CD4-positive, alpha-beta memory T cell (primary cell): Measurements from ENCODE around the gene NOX3. TPM values are rescaled to one million over a fixed set of nuclear protein-coding genes. Genes with fewer than 3 reads are reported as not detected.

ENCODE experiments used
- CTCF ChIA-PET: fragments of 350-600 bp; sonication (Branson Sonifier 250); formaldehyde crosslinking; loops from one replicate; lab custom pipeline; 2021; ENCODE audit warnings: inconsistent platforms; ENCODE audit not compliant: partially characterized antibody; lab: Charles Lee
- POLR2A ChIA-PET: fragments of 350-600 bp; sonication (Branson Sonifier 250); formaldehyde crosslinking; loops from one replicate; lab custom pipeline; 2021; ENCODE audit not compliant: partially characterized antibody; lab: Charles Lee
- DNase-seq, 5 donors: peaks; one replicate each; pipeline versions ENCODE4 v3.0.0 to v3.0.0-alpha.2; 2020 to 2022; ENCODE audit warnings: mixed read lengths in 1 of 5
- H3K27ac ChIP-seq: one replicate; pipeline ENCODE4 v1.7.0; 2013; ENCODE audit warnings: low read depth, low read length
- H3K27me3 ChIP-seq: 2 replicates; pipeline ENCODE4 v1.7.0; 2013; ENCODE audit warnings: mild to moderate bottlenecking, low read length, moderate library complexity; ENCODE audit not compliant: insufficient read depth
- H3K36me3 ChIP-seq: 2 replicates; pipeline ENCODE4 v1.7.0; 2013; ENCODE audit warnings: mild to moderate bottlenecking, low read length, moderate library complexity; ENCODE audit not compliant: insufficient read depth
- H3K4me1 ChIP-seq: 2 replicates; pipeline ENCODE4 v1.7.0; 2013; ENCODE audit warnings: mild to moderate bottlenecking, low read length, moderate library complexity; ENCODE audit not compliant: insufficient read depth
- H3K4me3 ChIP-seq, 2 donors: one replicate each; pipeline ENCODE4 v1.7.0; 2013; ENCODE audit warnings: low read length in 2 of 2, mild to moderate bottlenecking in 1 of 2
- H3K9me3 ChIP-seq, 2 donors: one replicate each; pipeline ENCODE4 v1.7.0; 2013; ENCODE audit warnings: low read length in 2 of 2, control low read depth in 1 of 2; ENCODE audit not compliant: control insufficient read depth in 1 of 2
- H3K27ac Mint-ChIP-seq, 7 donors: one replicate each; pipeline ENCODE4 v1.8.0; 2020 to 2021; ENCODE audit warnings: mixed read lengths in 7 of 7, mild to moderate bottlenecking in 6 of 7, inconsistent platforms in 3 of 7, moderate library complexity in 3 of 7
- H3K27me3 Mint-ChIP-seq, 2 donors: one replicate each; pipeline ENCODE4 v1.8.0; 2020 to 2021; ENCODE audit warnings: mixed read lengths in 2 of 2
- H3K36me3 Mint-ChIP-seq, 2 donors: one replicate each; pipeline ENCODE4 v1.8.0; 2020 to 2021; ENCODE audit warnings: mixed read lengths in 2 of 2, inconsistent platforms in 1 of 2, mild to moderate bottlenecking in 1 of 2
- H3K4me1 Mint-ChIP-seq, 4 donors: one replicate each; pipeline ENCODE4 v1.8.0; 2020 to 2021; ENCODE audit warnings: mixed read lengths in 4 of 4, mild to moderate bottlenecking in 1 of 4
- H3K4me3 Mint-ChIP-seq, 8 donors: one replicate each; pipeline ENCODE4 v1.8.0; 2020 to 2021; ENCODE audit warnings: mixed read lengths in 8 of 8, mild to moderate bottlenecking in 7 of 8, moderate library complexity in 6 of 8, inconsistent platforms in 3 of 8
- H3K9me3 Mint-ChIP-seq, 8 donors: one replicate each; pipeline ENCODE4 v1.8.0; 2020 to 2021; ENCODE audit warnings: mixed read lengths in 8 of 8, mild to moderate bottlenecking in 5 of 8, inconsistent platforms in 3 of 8, moderate library complexity in 1 of 8
- intact Hi-C: fragments of 100-400 bp; cut with micrococcal nuclease; formaldehyde crosslinking; loops from one replicate; pipeline ENCODE4 v1.15.1; 2023
- polyA plus RNA-seq, 2 donors: library from polyadenylated mRNA; unstranded; fragments of 300-500 nt; fragmentation: Illumina TruSeq; gene quantifications; one replicate each; pipeline ENCODE4 v1.2.3, GENCODE V29; 2021
- total RNA-seq, 2 experiments: library from RNA; stranded (reverse); gene quantifications; one replicate each; pipeline ENCODE4 v1.2.3, GENCODE V29; 2021

Gene NOX3
- total and polyA plus RNA-seq, 4 experiments from 2014 or later = not detected

- DNase-seq = no peak
- no peaks in the 10 kb centered on the region for H3K36me3 ChIP-seq
- no peaks in the 10 kb centered on the region for H3K4me1 ChIP-seq
- Mint-ChIP-seq H3K4me1 (no peaks in the 10 kb centered on the region), H3K27me3 (no peaks in the 10 kb centered on the region), H3K36me3 (no peaks in the 10 kb centered on the region), H3K9me3 (no peaks in the 10 kb centered on the region), H3K4me3 (no peak overlapping the region), H3K27ac (no peak overlapping the region)
- intact Hi-C loops = no loop called here
- no peaks in the 10 kb centered on the region for H3K9me3 ChIP-seq
- no peak overlapping the region for H3K4me3 ChIP-seq
- POLR2A ChIA-PET = no interaction called here
- CTCF ChIA-PET = no interaction called here
- no peak overlapping the region for H3K27ac ChIP-seq
- no peaks in the 10 kb centered on the region for H3K27me3 ChIP-seq
Measured at GRCh38 chr6:155409391-155409790, 46.2 kb downstream of the NOX3 start.

GRCh38 chr6:155408981-155409380 lies 46.7 kb downstream of the NOX3 start:
- no peak for DNase-seq
- Histone ChIP-seq H3K27me3 (no peaks in the 10 kb centered on the region), H3K4me1 (no peaks in the 10 kb centered on the region), H3K27ac (no peak overlapping the region), H3K36me3 (no peaks in the 10 kb centered on the region), H3K4me3 (no peak overlapping the region), H3K9me3 (no peaks in the 10 kb centered on the region)
- intact Hi-C loops = no loop called here
- Mint-ChIP-seq H3K27me3 (no peaks in the 10 kb centered on the region), H3K4me3 (no peak overlapping the region), H3K9me3 (no peaks in the 10 kb centered on the region), H3K4me1 (no peaks in the 10 kb centered on the region), H3K27ac (no peak overlapping the region), H3K36me3 (no peaks in the 10 kb centered on the region)
- CTCF ChIA-PET = no interaction called here
- POLR2A ChIA-PET = no interaction called here

GRCh38 chr6:155408231-155408630 lies 47.4 kb downstream of the NOX3 start:
- intact Hi-C loops = no loop called here

GRCh38 chr6:155406801-155407200 lies 48.8 kb downstream of the NOX3 start:
- H3K9me3 ChIP-seq = no peaks in the 10 kb centered on the region

More at GRCh38 chr6:155408231-155408630, 47.4 kb downstream of the NOX3 start:
- no peak overlapping the region for H3K27ac Mint-ChIP-seq
- H3K4me1 Mint-ChIP-seq = no peaks in the 10 kb centered on the region
- no peak overlapping the region for H3K4me3 ChIP-seq
- H3K9me3 Mint-ChIP-seq = no peaks in the 10 kb centered on the region
- no peaks in the 10 kb centered on the region for H3K36me3 Mint-ChIP-seq
- no peak overlapping the region for H3K4me3 Mint-ChIP-seq
- CTCF ChIA-PET = interaction anchor here (0.7 kb wide), 1 partner anchor 10 kb away, joined by 3 read pairs; no protein-coding TSS in a partner anchor
- H3K4me1 ChIP-seq = no peaks in the 10 kb centered on the region
- no peaks in the 10 kb centered on the region for H3K27me3 ChIP-seq
- no peaks in the 10 kb centered on the region for H3K36me3 ChIP-seq
- POLR2A ChIA-PET = no interaction called here
- no peak overlapping the region for H3K27ac ChIP-seq
- H3K9me3 ChIP-seq = no peaks in the 10 kb centered on the region
- no peak for DNase-seq
- no peaks in the 10 kb centered on the region for H3K27me3 Mint-ChIP-seq

GRCh38 chr6:155404937-155405336 lies 50.7 kb downstream of the NOX3 start:
- Histone ChIP-seq H3K4me3 (no peak overlapping the region), H3K36me3 (no peaks in the 10 kb centered on the region), H3K4me1 (no peaks in the 10 kb centered on the region), H3K9me3 (no peaks in the 10 kb centered on the region), H3K27me3 (no peaks in the 10 kb centered on the region), H3K27ac (no peak overlapping the region)
- H3K4me1 Mint-ChIP-seq = no peaks in the 10 kb centered on the region
- intact Hi-C loops = no loop called here
- H3K4me3 Mint-ChIP-seq = no peak overlapping the region
- ChIA-PET POLR2A (no interaction called here), CTCF (no interaction called here)
- H3K36me3 Mint-ChIP-seq = no peaks in the 10 kb centered on the region
- H3K9me3 Mint-ChIP-seq = no peaks in the 10 kb centered on the region
- no peaks in the 10 kb centered on the region for H3K27me3 Mint-ChIP-seq
- no peak for DNase-seq
- H3K27ac Mint-ChIP-seq = peak overlapping the region in 1 of 7 donors; percentile 0

More at GRCh38 chr6:155406801-155407200, 48.8 kb downstream of the NOX3 start:
- Histone ChIP-seq H3K4me1 (no peaks in the 10 kb centered on the region), H3K27me3 (no peaks in the 10 kb centered on the region), H3K4me3 (no peak overlapping the region), H3K36me3 (no peaks in the 10 kb centered on the region), H3K27ac (no peak overlapping the region)
- no peaks in the 10 kb centered on the region for H3K36me3 Mint-ChIP-seq
- intact Hi-C loops = no loop called here
- H3K4me1 Mint-ChIP-seq = no peaks in the 10 kb centered on the region
- H3K27ac Mint-ChIP-seq = no peak overlapping the region
- no peaks in the 10 kb centered on the region for H3K27me3 Mint-ChIP-seq
- DNase-seq = no peak
- no peak overlapping the region for H3K4me3 Mint-ChIP-seq
- H3K9me3 Mint-ChIP-seq = no peaks in the 10 kb centered on the region
- CTCF ChIA-PET = no interaction called here
- POLR2A ChIA-PET = no interaction called here

- Mint-ChIP-seq H3K9me3 (no peaks in the 10 kb centered on the region), H3K36me3 (no peaks in the 10 kb centered on the region), H3K27ac (no peak overlapping the region), H3K4me1 (no peaks in the 10 kb centered on the region), H3K4me3 (no peak overlapping the region), H3K27me3 (no peaks in the 10 kb centered on the region)
- H3K27ac ChIP-seq = no peak overlapping the region
- no peaks in the 10 kb centered on the region for H3K9me3 ChIP-seq
- H3K4me1 ChIP-seq = no peaks in the 10 kb centered on the region
- intact Hi-C loops = no loop called here
- H3K27me3 ChIP-seq = no peaks in the 10 kb centered on the region
- no peaks in the 10 kb centered on the region for H3K36me3 ChIP-seq
- POLR2A ChIA-PET = no interaction called here
- DNase-seq = no peak
- CTCF ChIA-PET = interaction anchor here (0.5 kb wide), 1 partner anchor 11 kb away, joined by 3 read pairs; no protein-coding TSS in a partner anchor
- H3K4me3 ChIP-seq = no peak overlapping the region
Measured at GRCh38 chr6:155402656-155403304, 52.9 kb downstream of the NOX3 start.

- CTCF ChIA-PET = no interaction called here
Measured at GRCh38 chr6:155400654-155400965, 55.0 kb downstream of the NOX3 start.

More at GRCh38 chr6:155400654-155400965, 55.0 kb downstream of the NOX3 start:
- no peak for DNase-seq
- intact Hi-C loops = no loop called here
- no peak overlapping the region for H3K4me3 Mint-ChIP-seq
- POLR2A ChIA-PET = no interaction called here
- no peak overlapping the region for H3K27ac ChIP-seq
- no peaks in the 10 kb centered on the region for H3K4me1 ChIP-seq
- H3K27me3 ChIP-seq = no peaks in the 10 kb centered on the region
- no peaks in the 10 kb centered on the region for H3K9me3 Mint-ChIP-seq
- H3K36me3 ChIP-seq = no peaks in the 10 kb centered on the region
- H3K9me3 ChIP-seq = no peaks in the 10 kb centered on the region
- peak overlapping the region in 1 of 7 donors; percentile 49 for H3K27ac Mint-ChIP-seq
- no peaks in the 10 kb centered on the region for H3K36me3 Mint-ChIP-seq
- no peak overlapping the region for H3K4me3 ChIP-seq
- peaks cover 0 to 1% of the 10 kb centered on the region in 2 donors for H3K27me3 Mint-ChIP-seq
- H3K4me1 Mint-ChIP-seq = no peaks in the 10 kb centered on the region
